GM04503 (cell line): ENCODE data around the gene EMX1.

Experiments used
- DNase-seq: peaks from one replicate; pipeline ENCODE4 v3.0.0-alpha.2; 2012; ENCODE audit warnings: low read depth

EMX1 gene

DNA sequence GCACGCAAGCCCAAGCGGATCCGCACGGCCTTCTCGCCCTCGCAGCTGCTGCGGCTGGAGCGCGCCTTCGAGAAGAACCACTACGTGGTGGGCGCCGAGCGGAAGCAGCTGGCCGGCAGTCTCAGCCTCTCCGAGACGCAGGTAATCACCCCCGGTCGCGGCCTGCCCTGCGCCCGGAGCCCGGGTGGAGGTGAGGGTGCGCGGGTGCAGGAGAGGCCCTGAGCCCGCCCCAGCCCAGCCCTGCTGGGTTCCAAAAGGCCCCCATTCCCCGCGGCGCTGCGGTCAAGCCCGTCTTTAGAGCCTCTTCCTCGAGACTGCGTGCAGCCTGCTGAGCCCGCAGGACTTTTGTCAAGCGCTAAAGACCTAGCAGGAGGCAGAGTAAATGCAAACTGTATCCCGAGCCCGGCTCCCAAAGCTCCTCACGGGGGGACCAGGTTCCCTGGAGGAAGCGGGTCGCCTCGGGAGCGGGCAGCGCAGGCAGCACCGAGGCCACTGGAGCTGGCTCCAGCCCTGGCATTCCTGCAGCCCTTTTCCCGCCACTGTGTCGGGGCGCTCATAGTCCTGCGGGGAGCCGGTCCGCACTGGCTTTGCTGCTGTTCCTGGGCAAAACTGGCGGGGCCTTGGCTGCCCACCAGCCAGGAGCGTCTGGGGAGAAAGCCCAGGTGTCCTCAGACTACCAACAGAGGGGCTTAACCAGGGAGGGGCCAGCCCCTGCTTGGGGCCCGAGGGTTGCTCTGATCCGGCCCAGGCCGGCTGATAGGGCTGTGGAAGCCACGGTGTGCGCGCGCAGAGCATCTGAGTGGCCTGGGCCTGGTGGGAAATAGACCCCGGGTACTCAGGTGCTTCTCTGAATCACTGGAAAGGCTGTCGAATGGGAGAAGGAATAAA is 7.3 kb downstream of the EMX1 start:
- no peak for DNase-seq

DNA sequence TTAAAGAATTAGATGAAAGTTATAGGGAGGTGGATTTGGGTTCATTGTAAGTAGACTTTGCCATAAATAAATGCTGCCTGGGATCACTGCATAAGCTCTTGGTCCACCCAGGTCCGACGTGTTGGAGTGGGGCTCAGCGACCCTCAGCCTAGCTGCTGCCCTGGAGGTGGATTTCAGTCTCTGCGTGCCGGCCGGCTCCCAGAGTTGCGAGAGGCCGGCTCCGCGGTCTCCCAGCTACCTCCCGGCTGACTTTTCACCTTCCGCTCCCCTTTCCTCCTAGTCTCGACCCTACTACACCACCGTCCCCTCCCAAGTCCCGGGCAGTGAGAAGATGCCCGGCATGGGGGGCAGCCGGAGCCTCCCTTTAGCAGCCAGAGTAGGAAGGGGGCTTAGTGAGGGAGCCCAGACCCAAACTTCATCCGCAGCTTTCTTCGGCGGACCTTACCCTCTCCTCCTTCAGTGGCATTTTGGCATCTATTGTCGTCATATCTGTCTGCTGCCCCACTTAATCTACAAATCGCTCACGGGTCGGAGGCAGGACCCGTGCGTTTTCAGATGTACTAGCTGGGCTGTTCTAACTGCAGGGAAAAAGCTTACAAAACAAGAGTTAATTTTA is 8.1 kb downstream of the EMX1 start:
- DNase-seq = no peak

DNA sequence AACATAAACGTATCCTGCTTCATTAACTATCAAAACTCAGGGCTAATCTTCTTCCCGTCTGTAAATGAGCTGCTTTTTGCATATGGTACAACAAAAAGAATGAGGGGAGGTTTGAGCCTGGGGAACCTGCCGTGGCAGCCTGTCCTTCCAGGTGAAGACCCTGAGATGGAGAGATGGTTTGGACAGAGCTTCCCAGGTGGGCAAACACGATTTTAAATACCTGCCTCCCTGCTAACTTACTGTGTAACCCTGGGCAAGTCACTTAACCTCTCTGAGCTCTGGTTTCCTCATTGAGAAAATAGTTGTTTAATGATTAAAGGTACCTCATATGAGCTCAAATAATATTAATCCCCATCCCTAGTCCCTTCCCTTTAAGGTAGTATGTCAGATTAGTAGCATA is 9.0 kb downstream of the EMX1 start:
- no peak for DNase-seq

DNA sequence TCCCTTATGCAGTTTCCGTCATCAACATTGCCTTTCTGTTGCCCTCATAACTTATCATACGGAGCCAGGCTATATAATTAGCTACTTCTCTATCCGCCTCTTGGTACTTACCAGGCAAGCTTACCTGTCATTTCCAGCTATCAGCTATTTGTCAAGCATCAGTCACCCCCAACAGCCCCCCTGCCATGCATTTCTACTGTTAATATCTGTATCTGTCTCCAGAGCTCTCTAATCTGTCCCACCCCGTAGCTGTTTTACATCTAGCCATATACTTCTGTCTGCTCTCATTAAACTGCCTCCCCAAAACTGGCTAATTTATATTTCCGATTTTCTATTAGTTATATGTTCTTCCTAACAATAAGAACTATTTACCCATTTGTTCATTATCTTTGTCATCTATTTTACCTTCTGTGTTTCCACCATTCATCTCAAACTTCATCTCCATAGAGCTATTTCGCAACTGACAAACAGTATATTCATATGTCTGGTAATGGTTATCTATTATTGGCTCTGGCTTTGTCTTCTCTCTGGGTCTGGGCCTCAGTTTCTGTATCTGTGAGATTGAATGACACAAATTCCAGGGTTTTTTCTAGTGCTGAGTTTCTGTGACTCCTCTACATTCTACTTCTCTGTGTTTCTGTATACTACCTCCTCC is 9.6 kb downstream of the EMX1 start:
- DNase-seq = no peak

DNA sequence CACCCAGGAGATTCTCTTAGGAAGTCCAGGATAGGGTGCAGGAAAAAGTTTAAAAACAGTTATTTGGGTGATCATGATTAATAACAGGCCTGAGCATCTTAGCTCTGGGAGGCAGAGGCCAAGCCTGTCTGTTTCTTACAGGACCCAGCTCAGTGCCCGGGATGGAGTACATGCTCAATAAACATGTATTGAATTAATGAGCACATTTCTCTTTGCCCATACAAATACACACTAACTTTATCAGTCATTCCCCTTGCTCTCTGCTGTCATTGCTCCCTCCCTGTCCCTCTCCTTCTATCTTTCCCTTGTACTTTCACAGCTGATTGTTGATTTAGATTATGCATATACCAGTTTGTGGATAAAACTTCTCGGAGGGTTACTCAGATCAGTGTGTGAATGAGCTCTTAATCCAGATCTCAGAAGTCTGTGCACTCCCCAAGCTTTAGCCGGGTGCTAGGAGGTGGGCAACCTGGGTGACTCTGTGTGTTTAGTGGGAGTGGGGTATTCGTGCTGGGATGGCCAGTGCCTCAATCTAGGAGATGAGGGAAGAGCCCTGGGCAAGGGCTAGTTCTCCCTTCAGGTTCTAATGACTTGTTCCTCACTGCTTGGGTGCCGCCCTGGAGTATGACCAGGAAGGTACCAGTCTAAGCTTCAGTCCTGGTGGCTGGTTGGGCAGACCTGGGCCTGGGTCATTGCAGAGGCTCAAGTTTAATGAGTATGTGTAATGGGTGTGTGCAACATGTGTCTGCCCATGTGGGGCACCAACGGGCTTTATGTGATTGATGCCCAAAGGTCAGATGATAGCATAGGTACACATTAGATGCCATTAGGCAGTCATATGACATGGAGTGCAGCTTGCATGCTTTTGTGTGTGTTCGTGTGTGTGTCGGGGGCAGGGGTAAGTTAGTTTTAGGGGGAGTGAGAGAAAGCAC is 10.6 kb downstream of the EMX1 start:
- no peak for DNase-seq

DNA sequence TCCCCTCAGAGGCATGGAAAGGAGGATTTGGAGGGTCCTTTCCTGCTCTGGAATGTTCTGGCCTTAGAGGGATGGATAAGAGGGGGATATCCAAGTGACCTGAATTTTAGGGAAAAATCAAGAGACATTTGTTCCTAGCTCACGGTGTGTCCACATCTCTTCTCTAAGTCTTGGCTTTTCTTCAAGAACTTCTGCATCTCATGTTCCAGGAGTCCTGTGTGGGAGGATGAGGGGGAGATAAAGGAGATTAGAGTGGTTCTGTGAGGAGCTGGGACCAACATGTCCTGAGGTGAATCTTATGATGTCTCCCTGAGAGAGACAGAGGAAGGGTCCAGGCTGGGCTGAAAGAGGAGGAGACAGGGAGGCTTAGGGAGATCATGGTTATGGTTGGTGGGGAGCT is 11.7 kb downstream of the EMX1 start:
- no peak for DNase-seq

DNA sequence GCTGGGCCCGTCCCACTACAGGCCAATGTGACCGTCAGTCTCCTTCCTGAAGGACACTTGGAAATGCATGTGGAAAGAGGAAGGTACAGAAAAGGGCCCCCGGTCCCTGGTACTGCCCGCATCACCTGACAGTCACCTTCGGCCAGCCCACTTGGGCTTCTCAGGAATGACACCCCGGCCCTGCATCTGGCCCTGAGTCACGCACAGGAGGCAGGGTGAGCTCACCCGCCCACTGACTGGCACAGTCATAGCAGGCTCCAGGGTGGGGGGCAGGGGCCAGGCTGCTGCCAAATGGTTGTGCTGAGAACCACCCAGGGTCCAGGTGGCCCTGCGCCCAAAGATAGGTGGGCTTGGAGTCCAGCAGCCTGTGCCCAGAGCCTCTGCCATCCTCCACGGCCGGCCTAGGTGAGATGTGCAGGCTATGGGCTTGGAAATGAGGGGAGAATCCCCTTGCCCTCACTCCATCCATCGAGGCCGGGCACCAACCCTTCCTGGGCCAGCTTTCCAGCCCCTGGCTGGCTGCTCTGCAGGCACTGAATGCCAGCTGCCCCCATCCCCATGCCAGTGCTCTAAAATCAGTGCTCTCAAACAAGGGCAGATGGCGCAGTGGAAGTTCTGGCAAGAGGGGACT is 14.1 kb downstream of the EMX1 start:
- DNase-seq = no peak

DNA sequence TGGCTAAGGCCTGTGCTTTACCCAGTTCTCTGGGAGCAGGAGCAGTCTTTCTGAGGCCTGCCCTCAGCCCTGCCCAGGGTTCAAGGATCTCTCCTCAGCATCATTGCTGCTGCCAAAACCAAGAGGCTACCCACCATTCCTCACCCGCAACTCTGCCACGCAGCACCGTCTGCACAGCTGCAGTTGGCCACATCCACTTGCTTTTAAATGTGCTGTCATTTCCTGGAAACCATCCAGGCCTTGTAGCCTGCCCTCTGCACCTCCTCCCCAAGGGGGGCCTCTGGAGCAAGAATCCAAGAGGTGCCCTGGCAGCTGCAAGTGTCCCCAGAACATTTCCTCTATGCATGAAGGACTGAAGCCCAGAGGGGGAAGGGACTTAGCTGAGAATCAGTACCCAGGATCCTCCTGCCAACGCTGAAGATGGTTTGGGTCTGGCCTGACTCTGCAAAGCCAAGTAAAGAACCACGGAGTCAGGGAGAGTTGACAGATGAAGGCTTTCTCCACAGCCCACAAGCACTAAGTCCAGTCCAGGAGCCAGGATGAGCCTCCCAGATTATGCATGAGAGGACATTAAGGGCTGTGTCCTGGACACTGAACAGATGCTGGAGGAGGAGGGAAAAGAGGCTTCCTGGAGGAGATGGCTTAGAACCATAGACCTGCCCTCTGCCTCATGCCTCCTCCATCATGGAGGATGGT is 14.9 kb downstream of the EMX1 start:
- DNase-seq = no peak

DNA sequence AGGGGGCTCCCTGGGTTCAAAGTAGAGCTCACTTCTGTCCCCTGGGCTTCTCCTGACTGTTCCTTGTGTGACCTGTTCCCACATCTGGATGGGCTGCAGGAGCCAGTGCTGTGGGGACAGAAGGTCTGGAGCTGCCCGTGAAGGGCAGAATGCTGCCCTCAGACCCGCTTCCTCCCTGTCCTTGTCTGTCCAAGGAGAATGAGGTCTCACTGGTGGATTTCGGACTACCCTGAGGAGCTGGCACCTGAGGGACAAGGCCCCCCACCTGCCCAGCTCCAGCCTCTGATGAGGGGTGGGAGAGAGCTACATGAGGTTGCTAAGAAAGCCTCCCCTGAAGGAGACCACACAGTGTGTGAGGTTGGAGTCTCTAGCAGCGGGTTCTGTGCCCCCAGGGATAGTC is 15.5 kb downstream of the EMX1 start:
- DNase-seq = no peak

DNA sequence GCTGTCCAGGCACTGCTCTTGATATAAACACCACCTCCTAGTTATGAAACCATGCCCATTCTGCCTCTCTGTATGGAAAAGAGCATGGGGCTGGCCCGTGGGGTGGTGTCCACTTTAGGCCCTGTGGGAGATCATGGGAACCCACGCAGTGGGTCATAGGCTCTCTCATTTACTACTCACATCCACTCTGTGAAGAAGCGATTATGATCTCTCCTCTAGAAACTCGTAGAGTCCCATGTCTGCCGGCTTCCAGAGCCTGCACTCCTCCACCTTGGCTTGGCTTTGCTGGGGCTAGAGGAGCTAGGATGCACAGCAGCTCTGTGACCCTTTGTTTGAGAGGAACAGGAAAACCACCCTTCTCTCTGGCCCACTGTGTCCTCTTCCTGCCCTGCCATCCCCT is 15.9 kb downstream of the EMX1 start:
- no peak for DNase-seq

DNA sequence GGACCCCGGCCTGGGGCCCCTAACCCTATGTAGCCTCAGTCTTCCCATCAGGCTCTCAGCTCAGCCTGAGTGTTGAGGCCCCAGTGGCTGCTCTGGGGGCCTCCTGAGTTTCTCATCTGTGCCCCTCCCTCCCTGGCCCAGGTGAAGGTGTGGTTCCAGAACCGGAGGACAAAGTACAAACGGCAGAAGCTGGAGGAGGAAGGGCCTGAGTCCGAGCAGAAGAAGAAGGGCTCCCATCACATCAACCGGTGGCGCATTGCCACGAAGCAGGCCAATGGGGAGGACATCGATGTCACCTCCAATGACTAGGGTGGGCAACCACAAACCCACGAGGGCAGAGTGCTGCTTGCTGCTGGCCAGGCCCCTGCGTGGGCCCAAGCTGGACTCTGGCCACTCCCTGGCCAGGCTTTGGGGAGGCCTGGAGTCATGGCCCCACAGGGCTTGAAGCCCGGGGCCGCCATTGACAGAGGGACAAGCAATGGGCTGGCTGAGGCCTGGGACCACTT is 16.4 kb downstream of the EMX1 start:
- no peak for DNase-seq

DNA sequence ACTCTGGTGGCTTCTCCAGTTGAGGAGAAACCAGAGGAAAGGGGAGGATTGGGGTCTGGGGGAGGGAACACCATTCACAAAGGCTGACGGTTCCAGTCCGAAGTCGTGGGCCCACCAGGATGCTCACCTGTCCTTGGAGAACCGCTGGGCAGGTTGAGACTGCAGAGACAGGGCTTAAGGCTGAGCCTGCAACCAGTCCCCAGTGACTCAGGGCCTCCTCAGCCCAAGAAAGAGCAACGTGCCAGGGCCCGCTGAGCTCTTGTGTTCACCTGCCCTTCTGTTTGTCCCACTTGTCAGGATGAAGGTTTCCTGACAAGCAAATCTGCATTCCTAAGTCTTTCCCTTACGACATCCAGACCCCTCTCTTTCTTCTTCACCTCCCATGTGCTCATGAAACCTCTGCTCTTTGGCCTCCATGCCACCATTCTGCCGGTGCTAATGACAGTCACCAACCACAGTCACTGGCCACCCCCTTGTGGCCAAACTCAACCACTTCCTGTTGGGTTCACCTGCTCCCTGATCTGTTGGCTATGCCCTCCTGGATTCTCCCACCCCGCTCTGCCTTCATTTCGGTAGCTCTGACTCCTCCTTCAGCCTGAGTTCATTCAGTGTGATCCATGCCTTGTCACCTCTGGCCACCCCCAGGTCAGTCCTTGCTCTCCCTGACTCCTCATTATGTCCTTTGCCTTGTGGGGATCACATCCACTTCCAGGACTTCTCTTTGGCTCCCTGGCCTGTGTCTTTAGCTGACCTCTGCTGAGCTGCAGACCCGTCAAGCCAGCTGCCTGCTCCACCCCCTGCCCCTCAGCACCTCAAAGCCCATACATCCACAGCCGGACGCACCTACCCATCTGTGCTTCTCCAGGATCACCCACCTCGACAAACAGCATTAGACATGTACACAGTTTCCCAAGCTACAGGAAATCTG is 17.6 kb downstream of the EMX1 start:
- DNase-seq = no peak

DNA sequence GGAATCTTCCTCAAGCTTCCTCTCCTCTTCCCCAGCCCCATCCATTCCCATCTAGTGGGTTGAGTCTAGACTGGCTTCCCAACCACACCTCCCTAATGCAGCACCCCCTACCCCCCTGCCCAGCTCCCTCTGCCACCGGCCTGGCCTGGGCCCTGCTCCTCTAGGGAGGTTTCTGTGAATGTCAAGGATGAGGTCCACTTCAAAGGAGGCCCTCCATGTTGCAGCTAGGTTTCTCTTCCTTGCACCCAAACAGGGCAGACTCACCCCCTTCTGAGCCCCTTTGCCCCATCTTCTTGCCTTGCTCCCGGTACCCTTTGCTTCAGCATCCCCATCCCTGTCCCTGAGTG is 18.3 kb downstream of the EMX1 start:
- DNase-seq = no peak

DNA sequence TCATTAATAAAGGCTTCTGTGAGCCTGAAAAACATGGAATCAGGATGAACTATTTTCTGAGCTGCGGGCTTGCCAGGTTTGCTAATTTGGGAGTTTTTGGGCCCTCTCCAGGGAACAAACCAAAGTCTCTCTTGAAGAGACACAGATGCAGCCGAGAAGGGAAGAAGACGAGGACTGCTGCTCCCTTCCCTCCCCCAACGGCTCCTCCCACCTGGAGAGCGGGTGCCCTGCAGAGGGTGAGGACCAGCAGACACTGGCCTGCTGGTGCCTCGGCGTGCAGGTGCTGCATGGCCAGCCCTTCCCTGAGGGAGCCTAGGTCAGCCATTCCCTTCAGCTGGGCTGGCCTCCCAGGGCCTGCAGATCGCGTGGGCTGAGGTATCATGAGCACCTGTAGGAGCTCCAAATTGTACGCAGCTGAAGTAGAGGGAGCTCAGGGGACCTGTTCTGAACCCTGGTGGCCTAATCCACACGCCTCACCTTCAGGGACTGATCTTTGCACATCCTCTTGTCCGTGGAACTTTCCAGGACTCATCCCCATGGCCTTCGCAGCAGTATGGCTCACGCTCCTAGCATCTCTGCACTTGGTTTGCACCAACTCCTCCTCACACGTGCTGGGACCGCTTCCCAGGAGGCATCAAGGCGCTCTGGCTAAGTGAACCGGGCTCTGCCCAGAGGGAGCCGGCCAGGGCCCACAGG is 19.5 kb downstream of the EMX1 start:
- DNase-seq = no peak

DNA sequence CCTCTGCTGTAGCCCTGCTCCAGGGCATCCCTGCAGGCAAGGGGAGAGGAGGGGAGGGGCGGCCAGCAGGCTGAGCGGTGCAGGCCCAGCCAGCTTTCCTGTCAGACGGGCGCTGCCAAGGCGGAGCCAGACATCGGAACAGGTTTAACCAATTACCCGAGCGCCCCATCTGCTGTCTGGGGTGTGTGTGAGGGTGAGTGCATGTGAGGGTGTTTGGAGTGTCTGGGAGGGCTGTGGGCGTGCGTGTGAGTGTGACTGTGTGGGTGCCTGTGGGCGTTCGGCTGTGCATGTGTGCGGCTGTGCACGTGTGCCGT is 20.0 kb downstream of the EMX1 start:
- DNase-seq = no peak

DNA sequence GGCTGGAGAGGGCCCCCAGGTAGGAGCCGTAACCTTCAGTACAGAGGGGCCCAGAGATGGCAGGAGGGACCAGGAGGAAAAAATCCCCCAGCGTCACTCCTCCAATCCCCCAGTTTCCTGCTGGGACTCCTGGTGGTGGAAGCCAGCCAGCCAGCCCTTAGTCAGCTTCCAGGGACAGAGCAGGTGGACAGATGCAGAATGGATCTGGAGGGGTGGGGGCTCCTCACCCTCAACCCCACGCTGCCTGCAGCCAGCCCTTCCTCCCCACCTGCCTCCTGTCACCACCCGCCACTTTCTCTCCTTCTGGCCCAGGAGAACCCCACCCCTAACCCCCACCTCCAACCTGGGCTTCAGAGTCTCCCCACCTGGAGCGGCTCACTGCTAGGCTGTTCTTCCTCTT is 21.1 kb downstream of the EMX1 start:
- no peak for DNase-seq

DNA sequence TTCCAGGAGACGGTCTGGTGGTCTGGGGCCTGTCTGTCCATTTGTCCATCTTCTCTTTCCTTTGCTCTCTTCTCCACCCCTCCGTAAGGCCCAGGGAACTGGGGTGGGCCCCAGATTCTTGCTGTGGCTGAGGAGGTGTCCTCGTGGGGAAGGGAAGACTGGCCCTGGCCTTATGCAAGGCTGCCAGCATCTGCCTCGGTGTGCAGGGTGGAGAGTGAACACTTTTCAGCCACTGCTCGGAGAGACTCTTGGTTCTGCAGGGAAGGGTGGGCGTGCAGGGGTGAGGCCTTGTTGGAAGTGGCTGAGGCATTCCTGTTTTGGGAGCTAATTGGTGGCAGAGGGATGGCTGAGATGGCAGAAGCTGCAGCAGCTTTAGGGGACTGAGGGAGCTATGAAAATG is 23.0 kb downstream of the EMX1 start:
- no peak for DNase-seq

DNA sequence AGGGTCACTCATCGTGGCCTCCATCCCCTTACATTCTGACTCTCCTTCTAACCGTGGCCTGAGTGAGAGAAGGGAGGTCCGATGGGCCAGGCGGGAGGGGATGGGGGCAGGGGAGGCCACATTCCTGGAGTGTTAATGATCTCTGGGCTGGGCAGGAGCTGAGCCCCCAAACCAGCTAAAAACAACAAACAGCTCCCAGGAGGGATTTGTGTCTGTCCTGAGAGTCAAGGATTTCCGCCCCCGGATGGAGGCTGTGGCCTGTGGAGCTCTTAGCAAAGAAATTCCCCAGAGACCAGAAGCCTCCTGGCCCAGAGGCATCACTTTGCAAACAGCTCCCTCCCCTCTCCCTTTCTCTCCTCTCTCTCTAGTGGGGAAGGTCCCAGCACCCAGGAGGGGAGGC is 23.5 kb downstream of the EMX1 start:
- no peak for DNase-seq

DNA sequence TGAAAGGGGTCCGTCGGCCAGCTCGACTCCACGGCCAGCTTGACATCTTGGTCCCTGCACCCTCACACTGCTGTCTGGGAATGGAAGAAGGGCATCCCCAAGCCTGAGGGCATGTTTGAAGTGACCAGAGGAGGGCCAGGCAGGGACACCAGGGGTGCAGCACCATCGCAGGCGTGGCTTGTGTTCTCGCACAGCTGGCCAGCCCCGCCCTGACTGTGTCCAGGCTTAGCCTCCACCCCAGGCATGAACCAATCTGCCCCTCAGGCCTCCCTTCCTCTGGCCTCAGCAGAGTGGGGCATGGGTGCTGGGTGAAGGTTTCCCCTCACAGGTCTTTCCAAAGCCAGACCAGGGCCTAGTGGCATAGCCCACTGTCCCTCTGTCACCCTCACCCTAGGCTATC is 25.0 kb downstream of the EMX1 start:
- no peak for DNase-seq
